Measurements from ENCODE around the gene PPA1.

Gene PPA1

DNA sequence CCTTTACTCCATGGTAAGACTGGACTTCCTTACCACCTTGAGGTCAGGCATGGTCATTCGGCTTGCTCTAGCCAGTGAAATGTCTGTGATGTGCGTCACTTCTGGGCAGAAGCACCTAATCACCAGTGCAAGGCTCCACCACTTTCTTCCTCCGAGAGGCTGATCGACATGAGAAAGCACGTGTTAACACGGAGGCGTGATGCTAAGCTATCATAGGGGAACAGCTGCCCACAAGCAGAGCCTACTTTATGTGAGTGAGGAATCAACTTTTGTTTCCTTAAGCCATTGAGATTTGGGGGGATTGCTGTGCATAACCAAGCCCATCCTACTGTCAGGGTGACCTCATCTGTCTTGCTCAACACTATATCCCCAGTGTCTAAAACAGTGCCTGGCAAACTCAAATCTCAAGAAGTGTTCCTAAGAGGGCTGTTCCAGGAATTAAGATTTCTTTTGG lies 39.8 kb downstream of the PPA1 start:
- no peak overlapping the region for H3K9ac ChIP-seq (ENCODE audit: low read depth, low read length, poor library complexity, severe bottlenecking)
- no peaks in the 10 kb centered on the region for H3K9me3 ChIP-seq (ENCODE audit: insufficient read depth, low read depth, low read length)
- no peaks in the 10 kb centered on the region for H3K9me2 ChIP-seq (replicated peaks; ENCODE audit: low read depth, low read length)
- no peaks in the 10 kb centered on the region for H3K79me2 ChIP-seq (ENCODE audit: insufficient read depth, low read length)
- TF ChIP-seq, protein P1, sequence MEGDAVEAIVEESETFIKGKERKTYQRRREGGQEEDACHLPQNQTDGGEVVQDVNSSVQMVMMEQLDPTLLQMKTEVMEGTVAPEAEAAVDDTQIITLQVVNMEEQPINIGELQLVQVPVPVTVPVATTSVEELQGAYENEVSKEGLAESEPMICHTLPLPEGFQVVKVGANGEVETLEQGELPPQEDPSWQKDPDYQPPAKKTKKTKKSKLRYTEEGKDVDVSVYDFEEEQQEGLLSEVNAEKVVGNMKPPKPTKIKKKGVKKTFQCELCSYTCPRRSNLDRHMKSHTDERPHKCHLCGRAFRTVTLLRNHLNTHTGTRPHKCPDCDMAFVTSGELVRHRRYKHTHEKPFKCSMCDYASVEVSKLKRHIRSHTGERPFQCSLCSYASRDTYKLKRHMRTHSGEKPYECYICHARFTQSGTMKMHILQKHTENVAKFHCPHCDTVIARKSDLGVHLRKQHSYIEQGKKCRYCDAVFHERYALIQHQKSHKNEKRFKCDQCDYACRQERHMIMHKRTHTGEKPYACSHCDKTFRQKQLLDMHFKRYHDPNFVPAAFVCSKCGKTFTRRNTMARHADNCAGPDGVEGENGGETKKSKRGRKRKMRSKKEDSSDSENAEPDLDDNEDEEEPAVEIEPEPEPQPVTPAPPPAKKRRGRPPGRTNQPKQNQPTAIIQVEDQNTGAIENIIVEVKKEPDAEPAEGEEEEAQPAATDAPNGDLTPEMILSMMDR (conservative IDR thresholded peaks at IDR 0.05; ENCODE audit: low read length) = no peak
- peaks cover 6% of the 10 kb centered on the region; the same call in 1 of the 2 replicates for H3F3A ChIP-seq (ENCODE audit: low read depth)
- no peaks in the 10 kb centered on the region for H4K20me1 ChIP-seq (ENCODE audit: insufficient read depth, low read length, poor library complexity, severe bottlenecking)
- no peak overlapping the region for H3K4me3 ChIP-seq (ENCODE audit: low read length, poor library complexity, severe bottlenecking)
- H3K4me2 ChIP-seq (ENCODE audit: low read depth, low read length, poor library complexity, severe bottlenecking) = no peak overlapping the region
- peaks cover 17% of the 10 kb centered on the region for H3K4me1 ChIP-seq (ENCODE audit: insufficient read depth, low read length, poor library complexity, severe bottlenecking)
- H2AFZ ChIP-seq (ENCODE audit: low read length) = no peak overlapping the region
- H3K36me3 ChIP-seq (ENCODE audit: insufficient read depth, low read length) = no peaks in the 10 kb centered on the region
- H3K27me3 ChIP-seq (ENCODE audit: insufficient read depth, low read length, poor library complexity, severe bottlenecking) = no peaks in the 10 kb centered on the region

DNA sequence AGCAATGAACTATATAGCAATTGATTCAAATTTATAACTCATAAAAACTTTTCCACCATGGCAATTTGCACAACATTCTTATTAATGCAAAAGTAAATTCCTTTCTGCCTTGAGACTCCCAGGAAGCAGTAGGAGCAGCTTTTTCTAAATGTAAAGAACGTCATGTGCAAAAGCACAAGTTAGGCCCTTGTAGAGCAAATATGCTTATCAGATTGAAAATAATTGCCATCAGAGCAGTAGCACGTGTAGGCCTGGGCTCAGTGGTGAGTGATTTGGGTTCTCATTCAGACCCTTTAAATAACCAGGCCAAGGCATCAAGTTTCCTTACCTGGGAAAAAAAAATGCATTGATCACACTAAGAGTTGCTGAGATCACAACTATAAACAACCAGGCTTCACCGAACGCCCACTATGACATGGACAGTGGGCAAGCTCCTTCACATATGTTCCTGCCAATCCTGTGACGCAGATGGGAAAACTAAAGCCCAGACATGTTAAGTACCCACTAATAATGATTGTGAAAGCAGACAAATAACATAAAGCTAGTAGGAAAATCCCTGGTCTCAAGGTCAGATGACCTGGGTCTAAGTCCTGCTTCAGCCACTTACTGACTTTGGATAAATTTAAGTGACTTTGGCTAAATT lies 40.8 kb downstream of the PPA1 start:
- no peak overlapping the region for H3K9ac ChIP-seq (ENCODE audit: low read depth, low read length, poor library complexity, severe bottlenecking)
- no peaks in the 10 kb centered on the region for H4K20me1 ChIP-seq (ENCODE audit: insufficient read depth, low read length, poor library complexity, severe bottlenecking)
- no peaks in the 10 kb centered on the region for H3K27me3 ChIP-seq (ENCODE audit: insufficient read depth, low read length, poor library complexity, severe bottlenecking)
- H2AFZ ChIP-seq (ENCODE audit: low read length) = no peak overlapping the region
- no peaks in the 10 kb centered on the region for H3K9me2 ChIP-seq (replicated peaks; ENCODE audit: low read depth, low read length)
- peaks cover 6% of the 10 kb centered on the region; the same call in 1 of the 2 replicates for H3F3A ChIP-seq (ENCODE audit: low read depth)
- no peaks in the 10 kb centered on the region for H3K9me3 ChIP-seq (ENCODE audit: insufficient read depth, low read depth, low read length)
- H3K4me1 ChIP-seq (ENCODE audit: insufficient read depth, low read length, poor library complexity, severe bottlenecking) = peaks cover 9% of the 10 kb centered on the region
- H3K36me3 ChIP-seq (ENCODE audit: insufficient read depth, low read length) = no peaks in the 10 kb centered on the region
- no peaks in the 10 kb centered on the region for H3K79me2 ChIP-seq (ENCODE audit: insufficient read depth, low read length)
- H3K4me2 ChIP-seq (ENCODE audit: low read depth, low read length, poor library complexity, severe bottlenecking) = no peak overlapping the region
- no peak overlapping the region for H3K4me3 ChIP-seq (ENCODE audit: low read length, poor library complexity, severe bottlenecking)
- TF ChIP-seq EZH2phosphoT487 (IDR thresholded peaks at IDR 0.05; ENCODE audit: borderline replicate concordance) = no peak
- TF ChIP-seq, protein P1 (conservative IDR thresholded peaks at IDR 0.05; ENCODE audit: low read length) = no peak

DNA sequence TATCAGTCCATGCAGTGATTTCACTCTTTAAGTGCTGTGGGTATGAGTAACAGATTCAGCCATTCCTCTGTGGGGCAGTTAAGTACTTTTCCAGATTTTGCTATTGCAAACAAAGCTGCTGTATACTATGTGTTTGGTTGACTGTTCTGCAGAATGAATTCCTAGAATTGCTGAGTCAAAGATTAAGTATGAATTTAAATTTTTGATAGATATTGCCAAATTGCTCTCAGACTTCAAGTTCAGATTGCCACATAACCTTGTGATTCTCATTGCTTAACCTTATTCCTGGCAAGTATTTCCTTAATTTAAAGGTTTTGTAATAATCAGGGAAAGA lies 41.3 kb downstream of the PPA1 start:
- H2AFZ ChIP-seq (ENCODE audit: low read length) = no peak overlapping the region
- no peak overlapping the region for H3K4me2 ChIP-seq (ENCODE audit: low read depth, low read length, poor library complexity, severe bottlenecking)
- H3F3A ChIP-seq (ENCODE audit: low read depth) = peaks cover 2% of the 10 kb centered on the region; the same call in 1 of the 2 replicates
- no peaks in the 10 kb centered on the region for H3K27me3 ChIP-seq (ENCODE audit: insufficient read depth, low read length, poor library complexity, severe bottlenecking)
- no peak overlapping the region for H3K4me3 ChIP-seq (ENCODE audit: low read length, poor library complexity, severe bottlenecking)
- no peaks in the 10 kb centered on the region for H3K36me3 ChIP-seq (ENCODE audit: insufficient read depth, low read length)
- H3K79me2 ChIP-seq (ENCODE audit: insufficient read depth, low read length) = no peaks in the 10 kb centered on the region
- H3K4me1 ChIP-seq (ENCODE audit: insufficient read depth, low read length, poor library complexity, severe bottlenecking) = peaks cover 4% of the 10 kb centered on the region
- H4K20me1 ChIP-seq (ENCODE audit: insufficient read depth, low read length, poor library complexity, severe bottlenecking) = no peaks in the 10 kb centered on the region
- H3K9me3 ChIP-seq (ENCODE audit: insufficient read depth, low read depth, low read length) = no peaks in the 10 kb centered on the region
- TF ChIP-seq, protein P1 (conservative IDR thresholded peaks at IDR 0.05; ENCODE audit: low read length) = no peak
- no peak for TF ChIP-seq EZH2phosphoT487 (IDR thresholded peaks at IDR 0.05; ENCODE audit: borderline replicate concordance)
- H3K9ac ChIP-seq (ENCODE audit: low read depth, low read length, poor library complexity, severe bottlenecking) = no peak overlapping the region
- no peaks in the 10 kb centered on the region for H3K9me2 ChIP-seq (replicated peaks; ENCODE audit: low read depth, low read length)
